ENCODE measurements around the gene EXOC2. TPM values are rescaled to one million over a fixed set of nuclear protein-coding genes. Genes with fewer than 3 reads are reported as not detected.

Gene EXOC2
- total RNA-seq, 1 donor from 2014 or later: 22.6 TPM

- no peak overlapping the region for H3K27ac Mint-ChIP-seq (ENCODE audit: unreplicated experiment)
- no peak for DNase-seq (ENCODE audit: low read depth, low spot score)
- H3K9me3 Mint-ChIP-seq: no peaks in the 10 kb centered on the region
- H3K36me3 Mint-ChIP-seq (ENCODE audit: low read depth): no peaks in the 10 kb centered on the region
- no peaks in the 10 kb centered on the region for H3K4me1 Mint-ChIP-seq
- no peak overlapping the region for H3K4me3 Mint-ChIP-seq
- peaks cover 4% of the 10 kb centered on the region for H3K27me3 Mint-ChIP-seq (ENCODE audit: low read depth)
- TF ChIP-seq CTCF (conservative IDR thresholded peaks at IDR 0.05): no peak
These were observed 254.2 kb downstream of the EXOC2 start for GRCh38 chr6:438634-439170.

DNA sequence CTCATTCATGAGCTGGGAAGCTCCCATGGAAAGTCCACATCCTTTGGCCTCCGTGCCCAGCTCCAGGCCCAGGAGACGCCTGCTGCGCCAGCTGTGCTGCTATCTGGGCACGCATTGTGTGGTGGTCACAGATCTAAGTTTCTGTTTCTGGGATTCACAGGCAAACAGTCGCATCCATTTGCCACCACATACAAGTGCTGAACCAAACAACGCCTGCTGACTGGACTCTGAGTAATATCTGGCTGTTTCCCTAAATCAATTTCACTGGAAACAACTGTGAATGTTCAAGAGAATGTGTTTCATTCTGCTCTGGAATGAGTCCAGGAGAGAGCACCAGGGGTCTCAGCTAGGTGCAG, 255.9 kb downstream of the EXOC2 start:
- H3K4me3 Mint-ChIP-seq: no peak overlapping the region
- no peak for DNase-seq (ENCODE audit: low read depth, low spot score)
- peaks cover 4% of the 10 kb centered on the region for H3K27me3 Mint-ChIP-seq (ENCODE audit: low read depth)
- no peaks in the 10 kb centered on the region for H3K9me3 Mint-ChIP-seq
- H3K36me3 Mint-ChIP-seq (ENCODE audit: low read depth): no peaks in the 10 kb centered on the region
- TF ChIP-seq CTCF (conservative IDR thresholded peaks at IDR 0.05): no peak
- H3K27ac Mint-ChIP-seq (ENCODE audit: unreplicated experiment): no peak overlapping the region
- H3K4me1 Mint-ChIP-seq: no peaks in the 10 kb centered on the region

DNA sequence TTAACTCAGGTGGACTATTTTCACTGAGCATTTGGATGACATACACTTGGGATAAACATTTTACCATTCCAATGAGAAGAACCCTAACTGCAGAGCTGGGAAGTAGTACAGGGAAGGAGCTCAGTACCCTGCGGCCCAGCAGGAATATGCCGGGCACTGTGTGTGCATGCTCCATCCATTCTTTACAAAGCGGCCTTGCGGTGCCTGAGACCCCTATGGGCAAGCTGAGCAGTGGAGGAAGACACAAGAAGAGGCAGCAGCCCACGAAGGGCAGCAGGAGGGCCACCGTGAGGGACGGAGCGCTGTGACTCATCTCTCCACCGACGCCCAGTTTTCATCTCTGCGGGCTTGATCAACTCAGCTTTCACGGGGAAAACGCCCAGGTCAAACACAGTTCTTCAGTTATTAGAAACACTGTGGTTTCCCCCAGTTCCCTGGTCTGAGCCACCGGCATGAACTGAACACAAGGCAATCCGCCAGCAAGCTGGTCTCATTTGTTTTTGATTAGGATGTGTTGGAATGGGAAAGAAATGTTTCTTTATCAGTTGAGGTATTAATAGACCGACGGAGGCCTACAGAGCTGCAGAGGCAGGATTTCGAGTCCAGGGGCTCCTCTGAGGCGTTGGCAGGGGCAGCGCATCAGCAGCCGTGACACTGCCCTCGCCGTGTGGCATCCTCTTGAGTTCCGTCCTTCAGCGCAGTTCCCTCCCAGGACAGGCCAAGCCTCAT, 256.5 kb downstream of the EXOC2 start:
- DNase-seq (ENCODE audit: low read depth, low spot score): no peak
- Mint-ChIP-seq H3K27me3 (ENCODE audit: low read depth) (peaks cover 4% of the 10 kb centered on the region), H3K27ac (ENCODE audit: unreplicated experiment) (no peak overlapping the region), H3K9me3 (no peaks in the 10 kb centered on the region), H3K4me1 (no peaks in the 10 kb centered on the region), H3K36me3 (ENCODE audit: low read depth) (no peaks in the 10 kb centered on the region), H3K4me3 (no peak overlapping the region)
- TF ChIP-seq CTCF (conservative IDR thresholded peaks at IDR 0.05): no peak

DNA sequence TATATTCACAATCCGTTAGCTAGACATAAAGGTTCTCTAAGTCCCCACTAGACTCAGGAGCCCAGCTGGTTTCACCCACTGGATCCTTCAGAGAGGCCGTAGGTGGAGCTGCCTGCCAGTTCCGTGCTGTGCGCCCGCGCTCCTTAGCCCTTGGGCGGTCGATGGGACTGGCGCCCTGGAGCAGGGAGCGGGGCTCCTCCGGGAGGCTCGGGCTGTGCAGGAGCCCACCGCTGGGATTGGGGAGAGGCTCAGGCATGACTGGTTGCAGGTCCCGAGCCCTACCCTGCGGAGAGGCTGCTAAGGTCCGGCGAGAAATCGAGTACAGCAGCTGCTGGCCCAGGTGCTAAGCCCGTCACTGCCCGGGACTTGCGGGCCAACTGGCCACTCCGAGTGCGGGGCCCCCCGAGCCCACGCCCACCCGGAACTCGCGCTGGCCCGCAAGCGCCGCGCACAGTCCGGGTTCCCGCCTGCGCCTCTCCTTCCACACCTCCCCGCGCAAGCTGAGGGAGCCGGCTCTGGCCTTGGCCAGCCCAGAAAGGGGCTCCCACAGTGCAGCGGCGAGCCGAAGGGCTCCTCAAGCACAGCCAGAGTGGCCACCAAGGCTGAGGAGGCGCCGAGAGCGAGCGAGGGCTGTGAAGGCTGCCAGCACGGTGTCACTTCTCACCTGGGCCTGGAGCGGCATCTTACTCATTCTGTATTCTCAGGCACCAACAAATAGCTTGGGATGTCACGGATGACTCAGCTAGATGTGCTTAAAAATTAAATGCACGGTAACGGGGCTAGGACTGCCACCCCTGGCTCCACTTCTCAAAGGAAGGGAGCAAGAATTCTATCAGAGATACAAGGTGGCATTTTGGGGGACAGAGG, 257.3 kb downstream of the EXOC2 start:
- no peak for TF ChIP-seq CTCF (conservative IDR thresholded peaks at IDR 0.05)
- no peaks in the 10 kb centered on the region for H3K36me3 Mint-ChIP-seq (ENCODE audit: low read depth)
- no peaks in the 10 kb centered on the region for H3K9me3 Mint-ChIP-seq
- H3K27ac Mint-ChIP-seq (ENCODE audit: unreplicated experiment): no peak overlapping the region
- peaks cover under 1% of the 10 kb centered on the region for H3K27me3 Mint-ChIP-seq (ENCODE audit: low read depth)
- DNase-seq (ENCODE audit: low read depth, low spot score): no peak
- no peaks in the 10 kb centered on the region for H3K4me1 Mint-ChIP-seq
- no peak overlapping the region for H3K4me3 Mint-ChIP-seq

Other genes with a start within 250 kb of the EXOC2 start
- gene HUS1B, start 36.0 kb downstream of the EXOC2 start, total RNA-seq: 0.40 and 0.59 TPM in 2 replicates

Data from neural crest cell (in vitro differentiated cells).